Measurements from ENCODE around the gene HYCC1.

DNA sequence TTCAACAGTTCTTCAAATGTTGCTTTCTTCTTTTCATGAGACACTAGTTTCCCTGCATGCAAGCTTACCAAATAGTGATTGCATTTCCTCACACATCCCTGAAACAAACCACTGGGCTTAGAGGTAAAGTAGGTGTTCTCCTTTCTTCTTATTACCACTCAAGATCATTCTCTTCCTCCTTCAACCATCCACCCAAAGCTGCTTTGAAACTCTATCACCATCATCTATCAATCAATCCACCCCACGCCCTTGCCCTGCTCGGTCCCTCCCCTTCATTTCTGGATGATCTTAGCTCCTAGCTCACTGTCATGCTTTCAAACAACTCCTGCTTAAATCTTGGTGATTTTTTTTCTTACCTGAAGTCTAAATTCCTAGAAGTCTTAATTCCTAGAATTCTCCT is 18.9 kb downstream of the HYCC1 start:
- no peak for TF ChIP-seq POLR2A (IDR thresholded peaks at IDR 0.05; ENCODE audit: low read depth)
- TF ChIP-seq, protein P1, sequence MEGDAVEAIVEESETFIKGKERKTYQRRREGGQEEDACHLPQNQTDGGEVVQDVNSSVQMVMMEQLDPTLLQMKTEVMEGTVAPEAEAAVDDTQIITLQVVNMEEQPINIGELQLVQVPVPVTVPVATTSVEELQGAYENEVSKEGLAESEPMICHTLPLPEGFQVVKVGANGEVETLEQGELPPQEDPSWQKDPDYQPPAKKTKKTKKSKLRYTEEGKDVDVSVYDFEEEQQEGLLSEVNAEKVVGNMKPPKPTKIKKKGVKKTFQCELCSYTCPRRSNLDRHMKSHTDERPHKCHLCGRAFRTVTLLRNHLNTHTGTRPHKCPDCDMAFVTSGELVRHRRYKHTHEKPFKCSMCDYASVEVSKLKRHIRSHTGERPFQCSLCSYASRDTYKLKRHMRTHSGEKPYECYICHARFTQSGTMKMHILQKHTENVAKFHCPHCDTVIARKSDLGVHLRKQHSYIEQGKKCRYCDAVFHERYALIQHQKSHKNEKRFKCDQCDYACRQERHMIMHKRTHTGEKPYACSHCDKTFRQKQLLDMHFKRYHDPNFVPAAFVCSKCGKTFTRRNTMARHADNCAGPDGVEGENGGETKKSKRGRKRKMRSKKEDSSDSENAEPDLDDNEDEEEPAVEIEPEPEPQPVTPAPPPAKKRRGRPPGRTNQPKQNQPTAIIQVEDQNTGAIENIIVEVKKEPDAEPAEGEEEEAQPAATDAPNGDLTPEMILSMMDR (IDR thresholded peaks at IDR 0.05): no peak
- TF ChIP-seq POLR2AphosphoS5 (IDR thresholded peaks at IDR 0.05): no peak
